Esophagus muscularis mucosa (tissue), 4 donors: ENCODE data around the gene DCLK2. TPM values are rescaled to one million over a fixed set of nuclear protein-coding genes. Genes with fewer than 3 reads are reported as not detected.

Experiments used
- DNase-seq: peaks from one replicate; pipeline ENCODE4 v3.0.0-alpha.2; 2017; ENCODE audit errors: extremely low spot score
- H3K27ac ChIP-seq, 4 donors: fragments of 200-600 bp; sonication (generic); replicated peaks in 1 of 4; 1 replicate in 3 of 4; 2 replicates in 1 of 4; pipeline ENCODE4 v1.5.1; 2016 to 2019; ENCODE audit warnings: mild to moderate bottlenecking in 1 of 4
- H3K27me3 ChIP-seq, 4 donors: fragments of 200-600 bp; sonication (generic); one replicate each; pipeline versions ENCODE4 v1.5.1 to v1.6.0; 2016 to 2019
- H3K36me3 ChIP-seq, 4 donors: fragments of 200-600 bp; sonication (generic); one replicate each; pipeline ENCODE4 v1.5.1; 2016 to 2019
- H3K4me1 ChIP-seq, 4 donors: fragments of 200-600 bp; sonication (generic); one replicate each; pipeline ENCODE4 v1.5.1; 2016 to 2019
- H3K4me3 ChIP-seq, 4 donors: fragments of 200-600 bp; sonication (generic); 1 replicate in 2 of 4; 2 replicates in 2 of 4; pipeline ENCODE4 v1.5.1; 2016 to 2019; ENCODE audit warnings: mild to moderate bottlenecking in 4 of 4, moderate library complexity in 1 of 4
- H3K9me3 ChIP-seq, 4 donors: fragments of 200-600 bp; sonication (generic); 1 replicate in 3 of 4; 2 replicates in 1 of 4; pipeline ENCODE4 v1.5.1; 2016 to 2019
- CTCF ChIP-seq, 3 experiments: fragments of 200-600 bp in 2 of 3; fragments of 450-650 bp in 1 of 3; sonication (generic) in 2 of 3; IDR thresholded peaks; one replicate each; pipeline ENCODE4 v1.5.1; 2017 to 2019; ENCODE audit warnings: antibody characterized with exemption in 3 of 3, mild to moderate bottlenecking in 2 of 3, moderate library complexity in 1 of 3
- EP300 ChIP-seq: sonication (generic); formaldehyde crosslinking; IDR thresholded peaks from one replicate; pipeline ENCODE4 v1.6.1; 2017; ENCODE audit warnings: antibody characterized with exemption
- POLR2A ChIP-seq: fragments of 450-650 bp; IDR thresholded peaks from one replicate; pipeline ENCODE4 v1.6.1; 2017; ENCODE audit warnings: antibody characterized with exemption, moderate library complexity, mild to moderate bottlenecking, low read depth
- POLR2AphosphoS5 ChIP-seq, 2 donors: sonication (generic); formaldehyde crosslinking; IDR thresholded peaks; one replicate each; pipeline ENCODE4 v1.6.1; 2017; ENCODE audit warnings: antibody characterized with exemption in 2 of 2
- WGBS: methylation state at CpG from one replicate; pipeline ENCODE4 v1.1.5; 2018; 5-methylcytosine and 5-hydroxymethylcytosine counted together
- intact Hi-C: fragments of 100-400 bp; cut with DNase I; formaldehyde crosslinking; loops from one replicate; pipeline ENCODE4 v1.15.1; 2023
- total RNA-seq, 4 donors: library from RNA; depleted of rRNA; stranded (reverse); fragments of >200 nt; gene quantifications; one replicate each; pipeline versions ENCODE4 v1.1.0 to v1.2.1, GENCODE V29; 2016

Gene DCLK2
- total RNA-seq, 4 donors from 2014 or later: 15.4 to 29.3 (median 19.3) TPM

GRCh38 chr4:150234246-150234645 lies 156.0 kb downstream of the DCLK2 start:
- H3K4me1 ChIP-seq: peaks cover 25 to 56% (median 53%) of the 10 kb centered on the region in 4 donors
- H3K27me3 ChIP-seq: no peaks in the 10 kb centered on the region
- WGBS: 96% methylated on average over 5 of the region's 5 CpGs
- TF ChIP-seq EP300: no peak
- TF ChIP-seq POLR2A: no peak
- no peak for TF ChIP-seq POLR2AphosphoS5 (IDR thresholded peaks at IDR 0.05)
- no peak for TF ChIP-seq CTCF (IDR thresholded peaks at IDR 0.05)
- no peak overlapping the region for H3K4me3 ChIP-seq
- no peak for DNase-seq
- no peaks in the 10 kb centered on the region for H3K9me3 ChIP-seq
- intact Hi-C loops: no loop called here
- peaks cover 0 to 26% (median 21%) of the 10 kb centered on the region in 4 donors for H3K36me3 ChIP-seq
- H3K27ac ChIP-seq: no peak overlapping the region

GRCh38 chr4:150235317-150235716 lies 157.1 kb downstream of the DCLK2 start:
- TF ChIP-seq POLR2AphosphoS5 (IDR thresholded peaks at IDR 0.05) (no peak), CTCF (IDR thresholded peaks at IDR 0.05) (no peak), EP300 (no peak), POLR2A (no peak)
- intact Hi-C loops: no loop called here
- Histone ChIP-seq H3K9me3 (no peaks in the 10 kb centered on the region), H3K4me3 (no peak overlapping the region), H3K27ac (peak overlapping the region; percentile 57 to 78 (median 69)), H3K36me3 (peaks cover 0 to 33% (median 23%) of the 10 kb centered on the region in 4 donors), H3K27me3 (no peaks in the 10 kb centered on the region), H3K4me1 (peaks cover 20 to 50% (median 46%) of the 10 kb centered on the region in 4 donors)
- 80% methylated on average over 5 of the region's 5 CpGs for WGBS
- DNase-seq: no peak

- peak overlapping the region; percentile 57 to 78 (median 69) for H3K27ac ChIP-seq
- peaks cover 20 to 45% (median 41%) of the 10 kb centered on the region in 4 donors for H3K4me1 ChIP-seq
- 40% methylated on average over 6 of the region's 6 CpGs for WGBS
- peaks cover 0 to 33% (median 23%) of the 10 kb centered on the region in 4 donors for H3K36me3 ChIP-seq
- no peaks in the 10 kb centered on the region for H3K27me3 ChIP-seq
- no peak overlapping the region for H3K4me3 ChIP-seq
- no peaks in the 10 kb centered on the region for H3K9me3 ChIP-seq
- no peak for DNase-seq
- intact Hi-C loops: no loop called here
- TF ChIP-seq POLR2AphosphoS5 (IDR thresholded peaks at IDR 0.05): no peak
- TF ChIP-seq CTCF (IDR thresholded peaks at IDR 0.05): no peak
- no peak for TF ChIP-seq EP300
- TF ChIP-seq POLR2A: no peak
Measured at GRCh38 chr4:150235808-150236271, 157.6 kb downstream of the DCLK2 start.

GRCh38 chr4:150236626-150237025 lies 158.4 kb downstream of the DCLK2 start:
- Histone ChIP-seq H3K27me3 (no peaks in the 10 kb centered on the region), H3K4me3 (no peak overlapping the region), H3K9me3 (no peaks in the 10 kb centered on the region), H3K4me1 (peaks cover 18 to 37% (median 34%) of the 10 kb centered on the region in 4 donors), H3K27ac (peak overlapping the region; percentile 57 to 78 (median 69)), H3K36me3 (peaks cover 0 to 33% (median 23%) of the 10 kb centered on the region in 4 donors)
- intact Hi-C loops: no loop called here
- DNase-seq: no peak
- TF ChIP-seq EP300: no peak
- TF ChIP-seq CTCF (IDR thresholded peaks at IDR 0.05): no peak
- TF ChIP-seq POLR2A: no peak
- TF ChIP-seq POLR2AphosphoS5 (IDR thresholded peaks at IDR 0.05): no peak
